HepG2 (cell line): Measurements from ENCODE around the gene SERPINA3. TPM values are rescaled to one million over a fixed set of nuclear protein-coding genes. Genes with fewer than 3 reads are reported as not detected.
A peak's percentile ranks its signal among the peaks of the same experiment; 100 is the strongest.

Experiments used
- ATAC-seq: fragments of 200-7000 bp; cut with Tn5 transposase; 3 replicates; pipeline ENCODE4 v1.9.1; 2020; ENCODE audit warnings: mild to moderate bottlenecking, moderate library complexity
- BruUV-seq: library from RNA; stranded (reverse); fragments of 400-500 nt; replicated peaks from 2 replicates; lab custom pipeline; 2021; lab: Mats Ljungman, UMichigan
- CTCF ChIA-PET: fragments of 300-600 bp; formaldehyde crosslinking; extraction: SDS; loops from one replicate; lab custom pipeline; 2021; ENCODE audit warnings: low total read pairs, inconsistent platforms, low intra/inter-chr PET ratio; lab: Yijun Ruan, JAX
- POLR2A ChIA-PET: fragments of 350-600 bp; sonication (Branson Sonifier 250); formaldehyde crosslinking; loops from one replicate; lab custom pipeline; 2020; ENCODE audit warnings: antibody characterized with exemption, inconsistent platforms; lab: Yijun Ruan, JAX
- DNase-seq: peaks from one replicate; pipeline ENCODE4 v3.0.0-alpha.2; 2015; ENCODE audit warnings: low spot score
- FAIRE-seq: peaks from 3 replicates; lab custom pipeline; 2011; peaks lifted over from hg19 to GRCh38; lab: Jason Lieb, UNC
- H2AFZ ChIP-seq: one replicate; pipeline ENCODE4 v1.6.1; 2011; ENCODE audit warnings: low read length, inconsistent platforms
- H3K27ac ChIP-seq: fragments of 300-600 bp; 3 replicates; pipeline ENCODE4 v1.8.0; 2011; ENCODE audit warnings: mixed run types, mild to moderate bottlenecking, mixed read lengths, low read length, inconsistent platforms; ENCODE audit not compliant: insufficient read depth; ENCODE audit errors: extremely low read length
- H3K27me3 ChIP-seq, 2 experiments: fragments of 200-600 bp in 1 of 2; 2 replicates in 1 of 2; 3 replicates in 1 of 2; pipeline versions ENCODE4 v1.6.0 to v1.8.0; 2011; ENCODE audit warnings: low read length in 2 of 2, mild to moderate bottlenecking in 2 of 2, moderate library complexity in 2 of 2, inconsistent platforms in 1 of 2; ENCODE audit not compliant: insufficient read depth in 2 of 2, control insufficient read depth in 1 of 2
- H3K36me3 ChIP-seq, 2 experiments: fragments of 200-600 bp in 1 of 2; replicated peaks in 1 of 2; 2 replicates in 1 of 2; 3 replicates in 1 of 2; pipeline versions ENCODE4 v1.5.1 to v1.8.0; 2011; ENCODE audit warnings: low read length in 2 of 2, inconsistent platforms in 1 of 2; ENCODE audit not compliant: insufficient read depth in 2 of 2, control insufficient read depth in 1 of 2
- H3K4me1 ChIP-seq: 2 replicates; pipeline ENCODE4 v1.5.1; 2012; ENCODE audit warnings: low read length, inconsistent platforms; ENCODE audit not compliant: insufficient read depth
- H3K4me2 ChIP-seq: 2 replicates; pipeline ENCODE4 v1.6.0; 2011; ENCODE audit warnings: low read depth, low read length, inconsistent platforms
- H3K4me3 ChIP-seq, 3 experiments: fragments of 200-600 bp in 1 of 3; sonication (generic), shearing (Covaris generic) in 1 of 3; replicated peaks in 1 of 3; 2 replicates each; pipeline ENCODE4 v1.5.1; 2011 to 2016; ENCODE audit warnings: low read length in 3 of 3, inconsistent platforms in 2 of 3, low read depth in 2 of 3, mild to moderate bottlenecking in 2 of 3, control low read depth in 1 of 3, mixed read lengths in 1 of 3; ENCODE audit not compliant: insufficient read depth in 1 of 3
- H3K79me2 ChIP-seq: one replicate; pipeline ENCODE4 v1.6.1; 2011; ENCODE audit warnings: low read length, inconsistent platforms; ENCODE audit not compliant: insufficient read depth
- H3K9ac ChIP-seq: 2 replicates; pipeline ENCODE4 v1.6.0; 2011; ENCODE audit warnings: mild to moderate bottlenecking, low read depth, low read length, inconsistent platforms; ENCODE audit not compliant: insufficient read depth
- H3K9me3 ChIP-seq: 2 replicates; pipeline ENCODE4 v1.5.1; 2012; ENCODE audit warnings: mild to moderate bottlenecking, low read length
- H4K20me1 ChIP-seq: 2 replicates; pipeline ENCODE4 v1.6.0; 2011; ENCODE audit warnings: inconsistent platforms, mild to moderate bottlenecking, low read length, moderate library complexity; ENCODE audit not compliant: insufficient read depth
- MYC ChIP-seq: sonication (generic); formaldehyde crosslinking; IDR thresholded peaks from 2 replicates; pipeline ENCODE4 v1.9.0; 2021; ENCODE audit warnings: missing genetic modification reagents, borderline replicate concordance
- NCOR1 ChIP-seq: fragments of 200-600 bp; sonication (generic); IDR thresholded peaks from 2 replicates; pipeline ENCODE4 v1.7.0; 2017; ENCODE audit warnings: antibody characterized with exemption, low read length, borderline replicate concordance
- POLR2AphosphoS5 ChIP-seq: IDR thresholded peaks from 2 replicates; pipeline ENCODE4 v1.6.1; 2012; ENCODE audit warnings: low read depth, low read length
- SMARCE1 ChIP-seq: fragments of 450-650 bp; IDR thresholded peaks from 2 replicates; pipeline ENCODE4 v1.6.1; 2017; ENCODE audit warnings: borderline replicate concordance
- ZC3H13 ChIP-seq: sonication (generic); formaldehyde crosslinking; IDR thresholded peaks from 2 replicates; pipeline ENCODE4 v1.8.1; 2023; ENCODE audit warnings: mild to moderate bottlenecking, missing genetic modification reagents, moderate library complexity
- ZNF160 ChIP-seq: sonication (generic); formaldehyde crosslinking; IDR thresholded peaks from 2 replicates; pipeline ENCODE4 v1.8.0; 2022; ENCODE audit warnings: mild to moderate bottlenecking, inconsistent platforms, missing genetic modification reagents
- ZNF256 ChIP-seq: sonication (generic); formaldehyde crosslinking; conservative IDR thresholded peaks from 2 replicates; pipeline ENCODE4 v1.4.0; 2020; ENCODE audit warnings: missing genetic modification reagents
- ZNF724P ChIP-seq: sonication (generic); formaldehyde crosslinking; IDR thresholded peaks from 2 replicates; pipeline ENCODE4 v1.8.0; 2022; ENCODE audit warnings: missing genetic modification reagents, borderline replicate concordance
- ZNF839 ChIP-seq: sonication (generic); formaldehyde crosslinking; IDR thresholded peaks from 2 replicates; pipeline ENCODE4 v1.4.0; 2020; ENCODE audit warnings: missing genetic modification reagents, mild to moderate bottlenecking, borderline replicate concordance
- ZSCAN29 ChIP-seq: sonication (generic); formaldehyde crosslinking; conservative IDR thresholded peaks from 2 replicates; pipeline ENCODE4 v1.4.0; 2020; ENCODE audit warnings: mild to moderate bottlenecking, missing genetic modification reagents
- WGBS: methylation state at CpG from one replicate; pipeline ENCODE4 v1.1.6; 2017; ENCODE audit warnings: low lambda C conversion rate; 5-methylcytosine and 5-hydroxymethylcytosine counted together
- in situ Hi-C: cut with HindIII; loops from 2 replicates; pipeline ENCODE4 v1.10.0; 2017; ENCODE audit warnings: low pct_unique_long_range_greater_than_20kb; ENCODE audit not compliant: extremely low pct_ligation_motif_present
- intact Hi-C: fragments of 100-400 bp; cut with micrococcal nuclease; formaldehyde crosslinking; loops from one replicate; pipeline ENCODE4 v1.10.0; 2022; ENCODE audit not compliant: unreplicated experiment
- polyA plus RNA-seq, 8 experiments: library from polyadenylated mRNA; depleted of rRNA in 3 of 8; stranded (reverse) in 7 of 8; unstranded in 1 of 8; fragments of >200 nt; fragmentation: Illumina TruSeq in 4 of 8; extraction: Trizol in 4 of 8; gene quantifications; 2 replicates each; pipeline versions ENCODE4 v1.2.1 to v1.2.3, GENCODE V29; 2011 to 2016; ENCODE audit warnings: low read depth in 4 of 8, missing spikeins in 1 of 8, mixed read lengths in 1 of 8; ENCODE audit not compliant: insufficient read depth in 1 of 8
- total RNA-seq, 5 experiments: library from RNA; depleted of rRNA; stranded (reverse); fragments of >200 nt; fragmentation: Illumina TruSeq; extraction: Trizol; gene quantifications; 2 replicates each; pipeline ENCODE4 v1.2.3, GENCODE V29; 2016; ENCODE audit warnings: low read depth in 1 of 5
- TF ChIP-seq, protein P1 (sequence below): sonication (generic); formaldehyde crosslinking; IDR thresholded peaks from 2 replicates; pipeline ENCODE4 v1.4.0; 2020; ENCODE audit warnings: missing genetic modification reagents, mild to moderate bottlenecking, borderline replicate concordance
- TF ChIP-seq, protein P2 (sequence below): sonication (generic); formaldehyde crosslinking; IDR thresholded peaks from 2 replicates; pipeline ENCODE4 v1.8.1; 2023; ENCODE audit warnings: missing genetic modification reagents, mild to moderate bottlenecking, borderline replicate concordance
- TF ChIP-seq, protein P3 (sequence below): sonication (generic); formaldehyde crosslinking; IDR thresholded peaks from 2 replicates; pipeline ENCODE4 v1.5.1; 2020; ENCODE audit warnings: mild to moderate bottlenecking, missing genetic modification reagents, moderate library complexity

The SERPINA3 gene
- total and polyA plus RNA-seq, 2 of the 13 experiments (the other 11 are each of a cell fraction or from before 2014, with no cell fraction given) = 825 to 2,200 TPM

DNA sequence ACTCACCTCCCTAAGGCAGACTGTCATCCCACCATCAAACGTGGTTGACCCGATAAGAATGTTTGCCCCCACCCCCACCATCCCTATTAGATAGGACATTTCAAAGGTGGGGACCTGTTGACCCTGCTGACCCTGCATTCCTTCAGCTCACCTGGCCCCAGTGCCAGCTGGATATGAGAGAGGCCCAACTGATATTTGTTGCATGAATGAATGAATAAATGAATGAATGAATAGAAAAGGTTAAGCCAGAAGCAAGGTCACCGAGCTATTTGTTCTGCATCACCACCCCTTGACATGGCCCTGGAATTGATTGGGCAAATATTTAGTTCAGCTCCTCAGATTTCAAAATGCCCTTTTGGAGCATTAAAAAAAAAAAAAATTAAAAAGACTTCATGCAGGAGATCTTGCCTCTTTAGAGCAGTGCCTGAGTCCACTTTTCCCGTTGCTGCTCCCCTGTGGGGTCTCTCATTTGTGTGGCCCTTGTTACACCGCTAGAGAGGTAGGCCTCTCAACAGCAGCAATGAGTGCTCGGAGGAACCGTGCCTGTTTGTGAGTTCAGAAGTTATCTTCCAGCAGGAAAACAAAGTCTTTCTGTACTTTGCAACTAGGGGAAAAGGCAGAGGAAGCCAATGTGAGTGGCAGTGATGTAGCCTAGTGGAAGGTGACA lies 39.4 kb upstream of the SERPINA3 start (continued):
- TF ChIP-seq, protein P1, sequence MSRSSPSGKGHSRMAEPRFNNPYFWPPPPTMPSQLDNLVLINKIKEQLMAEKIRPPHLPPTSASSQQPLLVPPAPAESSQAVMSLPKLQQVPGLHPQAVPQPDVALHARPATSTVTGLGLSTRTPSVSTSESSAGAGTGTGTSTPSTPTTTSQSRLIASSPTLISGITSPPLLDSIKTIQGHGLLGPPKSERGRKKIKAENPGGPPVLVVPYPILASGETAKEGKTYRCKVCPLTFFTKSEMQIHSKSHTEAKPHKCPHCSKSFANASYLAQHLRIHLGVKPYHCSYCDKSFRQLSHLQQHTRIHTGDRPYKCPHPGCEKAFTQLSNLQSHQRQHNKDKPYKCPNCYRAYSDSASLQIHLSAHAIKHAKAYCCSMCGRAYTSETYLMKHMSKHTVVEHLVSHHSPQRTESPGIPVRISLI (CRISPR knock-in tag) = peak; percentile 93; the same call in 1 of the 2 replicates
- TF ChIP-seq, protein P2, sequence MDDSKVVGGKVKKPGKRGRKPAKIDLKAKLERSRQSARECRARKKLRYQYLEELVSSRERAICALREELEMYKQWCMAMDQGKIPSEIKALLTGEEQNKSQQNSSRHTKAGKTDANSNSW (CRISPR knock-in tag) = no peak
- TF ChIP-seq SMARCE1 = no peak

DNA sequence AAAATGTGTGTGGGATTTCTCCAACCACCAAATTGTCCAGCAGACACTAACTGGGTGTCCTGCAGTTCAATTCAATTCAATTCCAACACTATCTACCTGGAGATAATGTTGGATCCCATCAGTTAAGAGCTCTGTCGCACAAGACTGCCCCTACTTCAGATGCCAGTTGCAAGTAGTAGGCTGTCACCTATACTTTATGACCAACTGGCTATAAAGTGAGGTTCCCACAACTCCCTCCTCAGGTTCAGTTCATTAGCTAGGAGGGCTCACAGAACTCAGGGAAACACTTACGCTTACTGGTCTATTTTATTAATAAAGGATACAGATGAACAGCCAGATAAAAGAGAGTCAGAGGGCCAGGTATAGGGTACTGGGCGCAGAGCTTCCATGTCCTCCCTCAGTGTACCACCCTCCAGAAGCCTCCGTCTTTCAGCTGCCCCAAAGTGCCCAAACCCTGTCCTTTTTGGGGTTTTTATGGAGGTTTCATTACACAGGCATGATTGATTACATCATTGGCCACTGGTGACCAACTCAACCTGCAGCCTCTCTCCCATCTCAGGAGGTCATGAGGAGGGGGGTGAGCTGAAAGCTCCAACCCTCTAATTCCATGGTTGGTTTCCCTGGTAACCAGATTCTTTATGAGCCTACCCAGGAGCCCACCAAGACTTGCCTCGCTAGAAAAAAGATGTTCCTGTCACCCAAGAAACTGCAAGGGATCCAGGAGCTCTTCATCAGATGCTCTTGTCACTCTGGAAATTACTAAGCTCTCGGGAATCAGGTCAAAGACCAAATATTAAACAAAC lies 38.5 kb upstream of the SERPINA3 start:
- no peak overlapping the region for H2AFZ ChIP-seq
- H3K27me3 ChIP-seq = no peaks in the 10 kb centered on the region
- FAIRE-seq = no peak
- H3K36me3 ChIP-seq = no peaks in the 10 kb centered on the region
- H3K4me3 ChIP-seq = no peak overlapping the region; a peak in 1 of 6 replicates
- no peaks in the 10 kb centered on the region for H3K79me2 ChIP-seq
- peak overlapping the region; percentile 57 for H3K9ac ChIP-seq
- H3K4me1 ChIP-seq = peaks cover 90% of the 10 kb centered on the region
- CTCF ChIA-PET = interaction anchor here (1.3 kb wide), 1 partner anchor 63 kb away, joined by 4 read pairs; no protein-coding TSS in a partner anchor
- no peak for TF ChIP-seq ZNF839
- TF ChIP-seq, protein P3, sequence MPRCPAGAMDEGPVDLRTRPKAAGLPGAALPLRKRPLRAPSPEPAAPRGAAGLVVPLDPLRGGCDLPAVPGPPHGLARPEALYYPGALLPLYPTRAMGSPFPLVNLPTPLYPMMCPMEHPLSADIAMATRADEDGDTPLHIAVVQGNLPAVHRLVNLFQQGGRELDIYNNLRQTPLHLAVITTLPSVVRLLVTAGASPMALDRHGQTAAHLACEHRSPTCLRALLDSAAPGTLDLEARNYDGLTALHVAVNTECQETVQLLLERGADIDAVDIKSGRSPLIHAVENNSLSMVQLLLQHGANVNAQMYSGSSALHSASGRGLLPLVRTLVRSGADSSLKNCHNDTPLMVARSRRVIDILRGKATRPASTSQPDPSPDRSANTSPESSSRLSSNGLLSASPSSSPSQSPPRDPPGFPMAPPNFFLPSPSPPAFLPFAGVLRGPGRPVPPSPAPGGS (CRISPR knock-in tag) = no peak
- 0 out of 2 replicates have a peak, but pooled peaks have one; percentile 1 for TF ChIP-seq POLR2AphosphoS5
- TF ChIP-seq ZC3H13 = 0 out of 2 replicates have a peak, but pooled peaks have one; percentile 5
- TF ChIP-seq ZNF724P (CRISPR knock-in tag) = 0 out of 2 replicates have a peak, but pooled peaks have one; percentile 1
- TF ChIP-seq ZSCAN29 (CRISPR knock-in tag) = no peak
- no peak for TF ChIP-seq MYC (CRISPR knock-in tag)
- no peak for TF ChIP-seq NCOR1
- 0 out of 2 replicates have a peak, but pooled peaks have one; percentile 3 for TF ChIP-seq ZNF160 (CRISPR knock-in tag)
- TF ChIP-seq ZNF256 (CRISPR knock-in tag) = 0 out of 2 replicates have a peak, but pooled peaks have one; percentile 6
- TF ChIP-seq, all 625 proteins: peak for 5
- H3K9me3 ChIP-seq = no peaks in the 10 kb centered on the region
- H3K27ac ChIP-seq = peak overlapping the region; percentile 94
- H3K4me2 ChIP-seq = peak overlapping the region; percentile 66
- TSS peak; percentile 39 for BruUV-seq
- 90% methylated on average over 6 of the region's 6 CpGs for WGBS
- H4K20me1 ChIP-seq = no peaks in the 10 kb centered on the region
- DNase-seq (no peak), ATAC-seq (no peak)
- intact Hi-C loops = no loop called here
- in situ Hi-C loops = no loop called here
- POLR2A ChIA-PET = interaction anchor here (1.1 to 8.1 kb wide), 8 partner anchors 9 to 40 kb away, joined by 3 to 142 read pairs (median 8); partner anchors contain the start of genes SERPINA3 and SERPINA4
